Coronary artery (tissue), 2 donors: ENCODE results near the gene KRT23.
A peak's percentile ranks its signal among the peaks of the same experiment; 100 is the strongest.

ENCODE experiments used
- DNase-seq: peaks from one replicate; pipeline ENCODE4 v3.0.0-alpha.2; 2017; ENCODE audit warnings: low spot score
- H3K27ac ChIP-seq, 2 donors: fragments of 200-600 bp; sonication (generic); one replicate each; pipeline ENCODE4 v1.5.1; 2016 to 2019
- H3K4me3 ChIP-seq: fragments of 200-600 bp; sonication (generic); 2 replicates; pipeline ENCODE4 v1.5.1; 2016; ENCODE audit warnings: mild to moderate bottlenecking, moderate library complexity
- CTCF ChIP-seq: fragments of 200-600 bp; sonication (generic); IDR thresholded peaks from one replicate; pipeline ENCODE4 v1.5.1; 2019; ENCODE audit warnings: antibody characterized with exemption

KRT23 gene

GRCh38 chr17:40975516-40975915 lies 38.1 kb upstream of the KRT23 start:
- no peak overlapping the region for H3K27ac ChIP-seq
- no peak overlapping the region for H3K4me3 ChIP-seq
- DNase-seq, result no peak
- no peak for TF ChIP-seq CTCF

GRCh38 chr17:40974366-40974765 lies 36.9 kb upstream of the KRT23 start:
- no peak overlapping the region for H3K27ac ChIP-seq
- DNase-seq, result no peak
- H3K4me3 ChIP-seq, result no peak overlapping the region
- TF ChIP-seq CTCF, result no peak

- no peak for TF ChIP-seq CTCF
- no peak overlapping the region for H3K4me3 ChIP-seq
- no peak for DNase-seq
- H3K27ac ChIP-seq, result no peak overlapping the region
Measured at GRCh38 chr17:40967582-40967981, 30.1 kb upstream of the KRT23 start.

GRCh38 chr17:40966848-40967247 lies 29.4 kb upstream of the KRT23 start, which contains the start of gene KRT39:
TSS of gene KRT39 (minus strand) at chr17:40966948. CDS start at chr17:40966856, 92 bp downstream.
- DNase-seq, result no peak
- no peak within 1 kb of the TSS for H3K4me3 ChIP-seq
- no peak for TF ChIP-seq CTCF

GRCh38 chr17:40963838-40964237 lies 26.4 kb upstream of the KRT23 start:
- DNase-seq, result no peak
- Histone ChIP-seq H3K4me3 (no peak overlapping the region), H3K27ac (no peak overlapping the region)
- peak; percentile 26 for TF ChIP-seq CTCF

More at GRCh38 chr17:40966848-40967247, 29.4 kb upstream of the KRT23 start, which contains the start of gene KRT39:
- H3K27ac ChIP-seq, result no peak within 1 kb of the TSS

GRCh38 chr17:40962059-40962561 lies 24.7 kb upstream of the KRT23 start:
- no peak for TF ChIP-seq CTCF
- Histone ChIP-seq H3K4me3 (no peak overlapping the region), H3K27ac (no peak overlapping the region)
- DNase-seq, result no peak

GRCh38 chr17:40961591-40961990 lies 24.1 kb upstream of the KRT23 start:
- no peak for DNase-seq

More at GRCh38 chr17:40961591-40961990, 24.1 kb upstream of the KRT23 start:
- no peak overlapping the region for H3K4me3 ChIP-seq
- no peak for TF ChIP-seq CTCF
- no peak overlapping the region for H3K27ac ChIP-seq
